Adrenal gland (tissue), 12 donors: ENCODE measurements around the gene SYCP3. TPM values are rescaled to one million over a fixed set of nuclear protein-coding genes. Genes with fewer than 3 reads are reported as not detected.
"Not testable (repeated sequence)": the region's sequence is repeated elsewhere in the genome, so short reads cannot be mapped to it uniquely, and the experiment has no call there.

Experiments
- DNase-seq, 7 donors: peaks; one replicate each; pipeline ENCODE4 v3.0.0-alpha.2; 2019 to 2020
- H3K27ac ChIP-seq, 5 donors: fragments of 200-600 bp; sonication (generic) in 4 of 5; 1 replicate in 3 of 5; 2 replicates in 2 of 5; pipeline versions ENCODE4 v1.5.1 to v1.8.0; 2016 to 2020; ENCODE audit warnings: mild to moderate bottlenecking in 1 of 5
- H3K27me3 ChIP-seq: fragments of 200-600 bp; 2 replicates; pipeline ENCODE4 v1.8.0; 2021
- H3K36me3 ChIP-seq, 2 donors: fragments of 200-600 bp; replicated peaks in 1 of 2; 1 replicate in 1 of 2; 2 replicates in 1 of 2; pipeline versions ENCODE4 v1.5.1 to v1.8.0; 2018 to 2022
- H3K4me1 ChIP-seq, 2 donors: fragments of 200-600 bp; replicated peaks in 1 of 2; 1 replicate in 1 of 2; 2 replicates in 1 of 2; pipeline versions ENCODE4 v1.5.1 to v1.8.0; 2018 to 2021
- H3K4me3 ChIP-seq, 4 donors: fragments of 200-600 bp; sonication (generic) in 3 of 4; one replicate each; pipeline ENCODE4 v1.5.1; 2016 to 2018
- H3K9me3 ChIP-seq, 3 donors: fragments of 200-600 bp; sonication (generic) in 1 of 3; replicated peaks in 1 of 3; 1 replicate in 2 of 3; 2 replicates in 1 of 3; pipeline versions ENCODE4 v1.5.1 to v1.8.0; 2016 to 2021
- POLR2A ChIP-seq, 2 donors: fragments of 450-650 bp; IDR thresholded peaks; one replicate each; pipeline ENCODE4 v1.6.1; 2017; ENCODE audit warnings: antibody characterized with exemption in 2 of 2, mild to moderate bottlenecking in 2 of 2, moderate library complexity in 1 of 2
- WGBS, 4 donors: extraction: QIAGEN DNeasy Blood & Tissue Kit in 2 of 4; methylation state at CpG; one replicate each; pipeline versions ENCODE4 v1.1.5 to v1.1.7; 2013 to 2017; 5-methylcytosine and 5-hydroxymethylcytosine counted together
- intact Hi-C, 2 donors: fragments of 100-400 bp; cut with DNase I; formaldehyde crosslinking; loops; one replicate each; pipeline versions ENCODE4 v1.14.1 to v1.15.0; 2022 to 2023
- polyA plus RNA-seq, 3 donors: library from polyadenylated mRNA; stranded (reverse); fragments of 200-250 nt in 2 of 3; fragments of 350-450 nt in 1 of 3; fragmentation: Illumina TruSeq in 1 of 3; extraction: RNeasy Lipid Tissue Mini Kit (QIAGEN cat#74804) in 1 of 3; gene quantifications; one replicate each; pipeline ENCODE4 v1.2.3, GENCODE V29; 2013 to 2014
- total RNA-seq, 9 donors: library from RNA; depleted of rRNA in 4 of 9; stranded (reverse); fragments of >200 nt in 4 of 9; fragments of 120-200 nt in 1 of 9; fragmentation: NEBNext Ultra II Directional in 1 of 9; extraction: Animal tissue kit (Norgen Biotek cat#: 25700) in 1 of 9; gene quantifications; one replicate each; pipeline versions ENCODE4 v1.1.0 to v1.2.4, GENCODE V29; 2013 to 2023
- TF ChIP-seq, protein P1 (sequence below), 6 experiments: fragments of 450-650 bp in 4 of 6; fragments of 200-600 bp in 2 of 6; sonication (generic) in 1 of 6; IDR thresholded peaks; 1 replicate in 5 of 6; 2 replicates in 1 of 6; pipeline versions ENCODE4 v1.5.1 to v1.8.0; 2016 to 2021; ENCODE audit warnings: antibody characterized with exemption in 6 of 6, mild to moderate bottlenecking in 2 of 6, moderate library complexity in 1 of 6
- donor health status: healthy with polysubstance abuse.
- donor health status: Bipolar disorder and iron deficiency.
- donor health status: DM: yes; HTN: yes; CAD: no.
- donor health status: DM: no; HTN: no; CAD: no.
- donor health status: DM: no; HTN: no; CAD: no.
- donor health status: DM: yes; HTN: yes; CAD: no.

Gene SYCP3
- total and polyA plus RNA-seq, 12 donors = 0.11 to 0.37 (median 0.18) TPM; not detected in 8

GRCh38 chr12:101740980-101741379, 1.7 kb upstream of the SYCP3 start:
- Histone ChIP-seq H3K9me3 (no peaks in the 10 kb centered on the region), H3K4me3 (no peak overlapping the region), H3K27me3 (no peaks in the 10 kb centered on the region), H3K36me3 (peaks cover 0 to 38% of the 10 kb centered on the region in 2 donors), H3K4me1 (no peaks in the 10 kb centered on the region), H3K27ac (no peak overlapping the region)
- DNase-seq = no peak
- TF ChIP-seq POLR2A (IDR thresholded peaks at IDR 0.05) = no peak
- TF ChIP-seq, protein P1, sequence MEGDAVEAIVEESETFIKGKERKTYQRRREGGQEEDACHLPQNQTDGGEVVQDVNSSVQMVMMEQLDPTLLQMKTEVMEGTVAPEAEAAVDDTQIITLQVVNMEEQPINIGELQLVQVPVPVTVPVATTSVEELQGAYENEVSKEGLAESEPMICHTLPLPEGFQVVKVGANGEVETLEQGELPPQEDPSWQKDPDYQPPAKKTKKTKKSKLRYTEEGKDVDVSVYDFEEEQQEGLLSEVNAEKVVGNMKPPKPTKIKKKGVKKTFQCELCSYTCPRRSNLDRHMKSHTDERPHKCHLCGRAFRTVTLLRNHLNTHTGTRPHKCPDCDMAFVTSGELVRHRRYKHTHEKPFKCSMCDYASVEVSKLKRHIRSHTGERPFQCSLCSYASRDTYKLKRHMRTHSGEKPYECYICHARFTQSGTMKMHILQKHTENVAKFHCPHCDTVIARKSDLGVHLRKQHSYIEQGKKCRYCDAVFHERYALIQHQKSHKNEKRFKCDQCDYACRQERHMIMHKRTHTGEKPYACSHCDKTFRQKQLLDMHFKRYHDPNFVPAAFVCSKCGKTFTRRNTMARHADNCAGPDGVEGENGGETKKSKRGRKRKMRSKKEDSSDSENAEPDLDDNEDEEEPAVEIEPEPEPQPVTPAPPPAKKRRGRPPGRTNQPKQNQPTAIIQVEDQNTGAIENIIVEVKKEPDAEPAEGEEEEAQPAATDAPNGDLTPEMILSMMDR (IDR thresholded peaks at IDR 0.05) = no peak
- WGBS, 4 donors = 91 to 93% (median 92%) methylated on average over 5 of the region's 5 CpGs
- intact Hi-C loops = no loop called here

GRCh38 chr12:101740566-101740965, 1.3 kb upstream of the SYCP3 start:
- no peaks in the 10 kb centered on the region for H3K27me3 ChIP-seq
- intact Hi-C loops = no loop called here
- WGBS, 4 donors = 85 to 95% (median 92%) methylated on average over 5 of the region's 5 CpGs
- no peaks in the 10 kb centered on the region for H3K9me3 ChIP-seq
- TF ChIP-seq, protein P1 (IDR thresholded peaks at IDR 0.05) = no peak
- no peaks in the 10 kb centered on the region for H3K4me1 ChIP-seq
- peaks cover 0 to 38% of the 10 kb centered on the region in 2 donors for H3K36me3 ChIP-seq
- H3K4me3 ChIP-seq = no peak overlapping the region
- DNase-seq = no peak
- H3K27ac ChIP-seq = no peak overlapping the region

DNA sequence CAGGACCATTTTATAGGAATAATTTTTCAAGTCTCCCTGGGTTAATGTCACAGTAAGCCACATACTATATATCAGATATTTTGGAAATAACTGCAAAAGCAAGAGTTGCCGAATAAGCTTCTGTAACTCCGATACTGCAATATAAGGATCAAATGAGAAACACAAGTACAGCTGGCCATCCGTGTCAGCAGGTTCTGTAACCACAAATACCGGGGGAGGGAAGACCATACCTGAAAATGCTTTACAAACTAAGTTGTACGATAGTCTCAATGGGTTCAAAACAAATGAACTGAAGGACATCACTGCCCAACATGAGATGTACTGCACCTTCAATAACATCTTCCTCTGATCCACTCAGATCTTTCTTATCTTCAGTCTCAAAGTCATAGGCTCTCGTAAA, 1.8 kb downstream of the SYCP3 start:
- intact Hi-C loops = no loop called here
- Histone ChIP-seq H3K4me1 (no peaks in the 10 kb centered on the region), H3K4me3 (no peak overlapping the region), H3K36me3 (peaks cover 0 to 33% of the 10 kb centered on the region in 2 donors), H3K27ac (no peak overlapping the region), H3K9me3 (no peaks in the 10 kb centered on the region), H3K27me3 (no peaks in the 10 kb centered on the region)
- TF ChIP-seq, protein P1 (IDR thresholded peaks at IDR 0.05) = no peak
- TF ChIP-seq POLR2A (IDR thresholded peaks at IDR 0.05) = no peak
- DNase-seq = no peak
- WGBS, 4 donors = 94 to 96% (median 95%) methylated on average over 6 of the region's 6 CpGs

DNA sequence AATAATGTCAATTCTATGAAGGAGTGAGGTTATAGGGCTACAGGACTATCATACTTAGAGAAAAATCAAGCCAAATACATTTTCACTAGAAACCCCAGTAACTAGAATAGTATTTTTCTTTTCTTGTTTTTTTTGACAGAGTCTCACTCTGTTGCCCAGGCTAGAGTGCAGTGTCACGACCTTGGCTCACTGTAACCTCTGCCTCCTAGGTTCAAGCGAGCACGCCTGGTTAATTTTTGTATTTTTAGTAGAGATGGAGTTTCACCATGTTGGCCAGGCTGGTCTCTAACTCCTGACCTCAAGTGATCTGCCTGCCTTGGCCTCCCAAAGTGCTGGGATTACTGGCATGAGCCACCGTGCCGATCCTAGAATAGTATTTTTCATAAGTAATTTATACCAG, 4.8 kb downstream of the SYCP3 start:
- H3K27me3 ChIP-seq, H3K4me3 ChIP-seq, H3K4me1 ChIP-seq, DNase-seq, H3K27ac ChIP-seq, intact Hi-C loops, H3K9me3 ChIP-seq: not testable (repeated sequence)
- H3K36me3 ChIP-seq = peaks cover 0 to 31% of the 10 kb centered on the region in 2 donors
- 85 to 93% (median 89%) methylated on average over 5 of the region's 5 CpGs for WGBS, 4 donors

GRCh38 chr12:101733166-101733565, 6.1 kb downstream of the SYCP3 start:
- intact Hi-C loops = no loop called here
- Histone ChIP-seq H3K27me3 (no peaks in the 10 kb centered on the region), H3K4me1 (no peaks in the 10 kb centered on the region), H3K4me3 (no peak overlapping the region), H3K27ac (no peak overlapping the region), H3K36me3 (peaks cover 0 to 21% of the 10 kb centered on the region in 2 donors), H3K9me3 (no peaks in the 10 kb centered on the region)
- TF ChIP-seq, protein P1 (IDR thresholded peaks at IDR 0.05) = no peak
- TF ChIP-seq POLR2A (IDR thresholded peaks at IDR 0.05) = no peak
- no peak for DNase-seq
- WGBS, 4 donors = 91 to 96% (median 92%) methylated on average over 2 of the region's 2 CpGs
